ENCODE measurements around the gene RNF39.

Gene RNF39

DNA sequence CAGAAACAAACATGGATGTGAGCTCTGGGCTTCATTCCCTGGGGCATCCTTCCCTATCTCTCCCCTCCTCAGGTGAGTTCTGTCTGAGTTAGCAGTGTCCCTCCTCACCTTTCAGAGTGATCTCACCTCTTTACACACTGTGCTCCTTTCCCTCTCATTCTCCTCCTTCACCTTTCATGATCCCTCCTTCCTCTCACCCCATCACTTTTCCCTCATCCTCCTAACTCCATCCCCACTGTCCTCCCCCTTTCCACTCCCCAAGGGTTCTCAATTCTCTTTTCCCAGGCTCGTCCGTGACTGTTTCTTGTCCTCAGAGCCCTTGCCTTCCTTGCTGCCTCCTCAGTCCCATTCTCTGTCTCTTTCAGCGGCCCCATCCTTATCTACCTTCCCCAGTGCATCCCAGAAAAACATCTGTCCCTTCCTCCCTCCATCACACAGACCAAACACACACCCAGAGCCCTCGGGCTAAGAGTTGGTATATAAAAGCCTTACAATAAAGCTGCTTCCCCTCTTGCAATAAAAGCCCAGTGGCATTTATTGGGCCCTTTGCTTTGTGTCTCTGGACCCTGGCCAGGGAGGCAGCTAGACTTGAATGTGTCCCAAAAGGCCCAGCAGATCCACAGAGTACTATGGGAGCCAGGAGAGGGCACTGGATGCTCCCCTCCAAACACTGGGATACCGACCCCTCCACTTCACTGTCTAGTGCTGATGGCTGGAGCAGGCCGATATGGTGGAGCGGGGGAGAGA lies 1.9 kb downstream of the RNF39 start:
- Histone ChIP-seq H3K27ac (ENCODE audit: low read length) (no peak overlapping the region), H3K4me1 (ENCODE audit: low read length) (no peaks in the 10 kb centered on the region), H3K4me3 (ENCODE audit: low read length) (no peak overlapping the region), H3K79me2 (ENCODE audit: low read length) (no peaks in the 10 kb centered on the region), H2AFZ (ENCODE audit: low read length) (no peak overlapping the region), H3K4me2 (ENCODE audit: low read depth, low read length) (no peak overlapping the region), H3K9me3 (replicated peaks; ENCODE audit: insufficient read depth, low read length) (no peaks in the 10 kb centered on the region), H3K27me3 (replicated peaks; ENCODE audit: insufficient read depth, low read length) (peaks cover 40% of the 10 kb centered on the region), H3F3A (ENCODE audit: insufficient read depth, low read length) (no peaks in the 10 kb centered on the region), H3K9me2 (replicated peaks; ENCODE audit: insufficient read depth, low read length) (no peaks in the 10 kb centered on the region), H4K20me1 (ENCODE audit: insufficient read depth, low read length) (no peaks in the 10 kb centered on the region), H3K9ac (ENCODE audit: low read length) (no peak overlapping the region), H3K36me3 (replicated peaks; ENCODE audit: insufficient read depth, low read length) (no peaks in the 10 kb centered on the region)
- DNase-seq, result no peak
- no peak for TF ChIP-seq EZH2phosphoT487 (IDR thresholded peaks at IDR 0.05; ENCODE audit: low read length)
- no peak for TF ChIP-seq EZH2 (optimal IDR thresholded peaks at IDR 0.05; ENCODE audit: low read depth, low read length)
- TF ChIP-seq, protein P1, sequence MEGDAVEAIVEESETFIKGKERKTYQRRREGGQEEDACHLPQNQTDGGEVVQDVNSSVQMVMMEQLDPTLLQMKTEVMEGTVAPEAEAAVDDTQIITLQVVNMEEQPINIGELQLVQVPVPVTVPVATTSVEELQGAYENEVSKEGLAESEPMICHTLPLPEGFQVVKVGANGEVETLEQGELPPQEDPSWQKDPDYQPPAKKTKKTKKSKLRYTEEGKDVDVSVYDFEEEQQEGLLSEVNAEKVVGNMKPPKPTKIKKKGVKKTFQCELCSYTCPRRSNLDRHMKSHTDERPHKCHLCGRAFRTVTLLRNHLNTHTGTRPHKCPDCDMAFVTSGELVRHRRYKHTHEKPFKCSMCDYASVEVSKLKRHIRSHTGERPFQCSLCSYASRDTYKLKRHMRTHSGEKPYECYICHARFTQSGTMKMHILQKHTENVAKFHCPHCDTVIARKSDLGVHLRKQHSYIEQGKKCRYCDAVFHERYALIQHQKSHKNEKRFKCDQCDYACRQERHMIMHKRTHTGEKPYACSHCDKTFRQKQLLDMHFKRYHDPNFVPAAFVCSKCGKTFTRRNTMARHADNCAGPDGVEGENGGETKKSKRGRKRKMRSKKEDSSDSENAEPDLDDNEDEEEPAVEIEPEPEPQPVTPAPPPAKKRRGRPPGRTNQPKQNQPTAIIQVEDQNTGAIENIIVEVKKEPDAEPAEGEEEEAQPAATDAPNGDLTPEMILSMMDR (IDR thresholded peaks at IDR 0.05; ENCODE audit: low read length), result no peak

GRCh38 chr6:30071858-30072257 lies 3.7 kb downstream of the RNF39 start:
- no peak overlapping the region for H3K4me2 ChIP-seq (ENCODE audit: low read depth, low read length)
- H3K36me3 ChIP-seq (replicated peaks; ENCODE audit: insufficient read depth, low read length), result no peaks in the 10 kb centered on the region
- H3K79me2 ChIP-seq (ENCODE audit: low read length), result peaks cover 13% of the 10 kb centered on the region
- peaks cover 22% of the 10 kb centered on the region for H3K27me3 ChIP-seq (replicated peaks; ENCODE audit: insufficient read depth, low read length)
- H3K4me1 ChIP-seq (ENCODE audit: low read length), result peaks cover 4% of the 10 kb centered on the region; the same call in 1 of the 2 replicates
- H3F3A ChIP-seq (ENCODE audit: insufficient read depth, low read length), result no peaks in the 10 kb centered on the region
- H3K27ac ChIP-seq (ENCODE audit: low read length), result no peak overlapping the region
- no peaks in the 10 kb centered on the region for H3K9me2 ChIP-seq (replicated peaks; ENCODE audit: insufficient read depth, low read length)
- no peak overlapping the region for H3K9ac ChIP-seq (ENCODE audit: low read length)
- TF ChIP-seq EZH2phosphoT487 (IDR thresholded peaks at IDR 0.05; ENCODE audit: low read length), result no peak
- H3K9me3 ChIP-seq (replicated peaks; ENCODE audit: insufficient read depth, low read length), result no peaks in the 10 kb centered on the region
- H4K20me1 ChIP-seq (ENCODE audit: insufficient read depth, low read length), result no peaks in the 10 kb centered on the region
- no peak for DNase-seq
- no peak overlapping the region for H3K4me3 ChIP-seq (ENCODE audit: low read length)
- no peak overlapping the region for H2AFZ ChIP-seq (ENCODE audit: low read length)

DNA sequence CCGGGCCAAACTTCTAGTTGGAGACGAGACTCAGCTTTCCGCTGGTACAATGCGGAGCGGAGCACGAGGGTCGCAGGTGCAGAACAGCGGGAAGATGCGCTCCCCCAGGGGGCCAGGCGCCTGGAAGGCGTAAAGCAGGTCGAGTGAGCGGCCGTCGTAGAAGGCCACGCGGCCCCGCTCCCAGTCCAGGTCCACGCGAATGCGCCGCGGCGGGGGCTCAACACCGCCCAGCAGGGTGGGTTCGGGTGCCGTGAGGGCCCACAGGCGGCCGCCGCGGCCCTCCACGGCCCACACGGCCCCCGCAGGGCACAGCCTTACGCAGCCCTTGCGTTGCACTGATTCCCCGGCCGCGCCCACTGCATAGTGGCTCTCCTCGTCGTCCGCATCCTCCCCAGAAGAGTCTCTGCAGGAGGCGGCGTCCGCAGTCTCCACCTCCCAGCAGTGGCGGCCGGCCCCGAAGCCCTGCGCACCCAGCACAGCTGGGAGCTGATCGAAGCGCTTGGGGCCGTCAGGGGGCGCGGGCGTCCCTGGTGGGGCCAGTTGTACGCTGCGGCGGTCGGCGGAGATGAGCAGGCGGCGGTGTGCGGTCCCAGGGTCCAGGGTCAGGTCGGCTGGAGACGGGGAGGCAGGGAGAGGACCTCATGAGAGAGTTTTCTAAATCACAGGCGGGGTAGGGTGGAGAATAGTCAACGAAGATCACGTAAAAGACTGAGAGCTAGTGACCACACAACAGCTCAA lies 4.3 kb downstream of the RNF39 start:
- peaks cover 16% of the 10 kb centered on the region for H3K27me3 ChIP-seq (replicated peaks; ENCODE audit: insufficient read depth, low read length)
- DNase-seq, result no peak
- no peak for TF ChIP-seq EZH2phosphoT487 (IDR thresholded peaks at IDR 0.05; ENCODE audit: low read length)
- TF ChIP-seq, protein P1 (IDR thresholded peaks at IDR 0.05; ENCODE audit: low read length), result no peak
- no peak for TF ChIP-seq EZH2 (optimal IDR thresholded peaks at IDR 0.05; ENCODE audit: low read depth, low read length)
- H3K27ac ChIP-seq (ENCODE audit: low read length), result no peak overlapping the region
- H3K9ac ChIP-seq (ENCODE audit: low read length), result no peak overlapping the region
- no peak overlapping the region for H3K4me3 ChIP-seq (ENCODE audit: low read length)
- H3K36me3 ChIP-seq (replicated peaks; ENCODE audit: insufficient read depth, low read length), result no peaks in the 10 kb centered on the region
- no peak overlapping the region for H3K4me2 ChIP-seq (ENCODE audit: low read depth, low read length)
- no peaks in the 10 kb centered on the region for H3K9me3 ChIP-seq (replicated peaks; ENCODE audit: insufficient read depth, low read length)
- H3K79me2 ChIP-seq (ENCODE audit: low read length), result peaks cover 13% of the 10 kb centered on the region
- H4K20me1 ChIP-seq (ENCODE audit: insufficient read depth, low read length), result no peaks in the 10 kb centered on the region
- H2AFZ ChIP-seq (ENCODE audit: low read length), result no peak overlapping the region
- peaks cover 4% of the 10 kb centered on the region; the same call in 1 of the 2 replicates for H3K4me1 ChIP-seq (ENCODE audit: low read length)
- peaks cover 5% of the 10 kb centered on the region for H3F3A ChIP-seq (ENCODE audit: insufficient read depth, low read length)
- H3K9me2 ChIP-seq (replicated peaks; ENCODE audit: insufficient read depth, low read length), result no peaks in the 10 kb centered on the region
